Astrocyte of the spinal cord (primary cell): ENCODE results near the gene INKA1.

ENCODE experiments used
- DNase-seq: peaks from one replicate; pipeline ENCODE4 v3.0.0; 2011; ENCODE audit warnings: low read depth, low spot score
- H3K4me3 ChIP-seq: 2 replicates; pipeline ENCODE4 v1.5.1; 2011; ENCODE audit warnings: low read depth, mild to moderate bottlenecking, low read length, moderate library complexity
- in situ Hi-C: cut with HindIII; loops from 2 replicates; pipeline ENCODE4 v1.10.0; 2017; ENCODE audit warnings: low sequenced_read_pairs
- TF ChIP-seq, protein P1 (sequence below): IDR thresholded peaks from 2 replicates; pipeline ENCODE4 v1.5.1; 2012; ENCODE audit warnings: low read depth, mild to moderate bottlenecking, low read length, inconsistent platforms

Gene INKA1

DNA sequence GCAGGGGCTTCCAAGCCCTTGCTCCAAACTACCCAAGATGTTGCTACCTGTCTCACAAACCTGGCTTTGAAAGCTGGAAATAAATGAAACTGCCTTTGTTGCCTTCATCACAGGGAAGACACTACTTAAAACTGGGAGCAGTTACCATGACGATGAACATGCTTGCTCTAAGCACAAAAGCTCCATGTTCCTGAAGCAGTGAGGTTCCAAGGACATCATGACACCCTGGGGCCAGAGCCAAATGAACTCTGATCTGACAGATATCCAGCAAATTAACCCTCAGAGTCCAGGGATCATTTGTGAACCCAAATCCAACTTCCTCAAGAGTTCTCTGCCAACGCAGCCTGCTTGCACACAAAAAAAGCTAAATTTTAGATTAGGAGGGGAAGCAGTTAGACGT lies 42.6 kb downstream of the INKA1 start:
- no peak for DNase-seq
- in situ Hi-C loops, result no loop called here
- H3K4me3 ChIP-seq, result no peak overlapping the region
- TF ChIP-seq, protein P1, sequence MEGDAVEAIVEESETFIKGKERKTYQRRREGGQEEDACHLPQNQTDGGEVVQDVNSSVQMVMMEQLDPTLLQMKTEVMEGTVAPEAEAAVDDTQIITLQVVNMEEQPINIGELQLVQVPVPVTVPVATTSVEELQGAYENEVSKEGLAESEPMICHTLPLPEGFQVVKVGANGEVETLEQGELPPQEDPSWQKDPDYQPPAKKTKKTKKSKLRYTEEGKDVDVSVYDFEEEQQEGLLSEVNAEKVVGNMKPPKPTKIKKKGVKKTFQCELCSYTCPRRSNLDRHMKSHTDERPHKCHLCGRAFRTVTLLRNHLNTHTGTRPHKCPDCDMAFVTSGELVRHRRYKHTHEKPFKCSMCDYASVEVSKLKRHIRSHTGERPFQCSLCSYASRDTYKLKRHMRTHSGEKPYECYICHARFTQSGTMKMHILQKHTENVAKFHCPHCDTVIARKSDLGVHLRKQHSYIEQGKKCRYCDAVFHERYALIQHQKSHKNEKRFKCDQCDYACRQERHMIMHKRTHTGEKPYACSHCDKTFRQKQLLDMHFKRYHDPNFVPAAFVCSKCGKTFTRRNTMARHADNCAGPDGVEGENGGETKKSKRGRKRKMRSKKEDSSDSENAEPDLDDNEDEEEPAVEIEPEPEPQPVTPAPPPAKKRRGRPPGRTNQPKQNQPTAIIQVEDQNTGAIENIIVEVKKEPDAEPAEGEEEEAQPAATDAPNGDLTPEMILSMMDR, result no peak
